Globus pallidus (tissue), 1 donor: ENCODE data around the gene SH3PXD2A.
A peak's percentile ranks its signal among the peaks of the same experiment; 100 is the strongest.
"Not testable (repeated sequence)": the region's sequence is repeated elsewhere in the genome, so short reads cannot be mapped to it uniquely, and the experiment has no call there.

ENCODE experiments used
- DNase-seq: peaks from one replicate; pipeline ENCODE4 v3.0.0-alpha.2; 2015; ENCODE audit warnings: low spot score

SH3PXD2A gene

GRCh38 chr10:103645141-103646054, 210.0 kb downstream of the SH3PXD2A start:
- DNase-seq = no peak

- no peak for DNase-seq
These were observed 212.0 kb downstream of the SH3PXD2A start for GRCh38 chr10:103643381-103643780.

- DNase-seq = no peak
These were observed 214.1 kb downstream of the SH3PXD2A start for GRCh38 chr10:103641326-103641725.

- no peak for DNase-seq
These were observed 214.8 kb downstream of the SH3PXD2A start for GRCh38 chr10:103640436-103641181.

GRCh38 chr10:103638948-103639347, 216.4 kb downstream of the SH3PXD2A start:
- no peak for DNase-seq

GRCh38 chr10:103637927-103638557, 217.3 kb downstream of the SH3PXD2A start:
- peak; percentile 55 for DNase-seq

GRCh38 chr10:103637011-103637410, 218.4 kb downstream of the SH3PXD2A start:
- DNase-seq = no peak

GRCh38 chr10:103636492-103636891, 218.9 kb downstream of the SH3PXD2A start:
- no peak for DNase-seq

- no peak for DNase-seq
These were observed 219.8 kb downstream of the SH3PXD2A start for GRCh38 chr10:103635580-103635979.

- DNase-seq = no peak
These were observed 221.5 kb downstream of the SH3PXD2A start for GRCh38 chr10:103633846-103634245.

- DNase-seq = not testable (repeated sequence)
These were observed 222.5 kb downstream of the SH3PXD2A start for GRCh38 chr10:103632871-103633270.

GRCh38 chr10:103632247-103632642, 223.1 kb downstream of the SH3PXD2A start:
- DNase-seq = no peak

- DNase-seq = no peak
These were observed 225.2 kb downstream of the SH3PXD2A start for GRCh38 chr10:103630156-103630555.

GRCh38 chr10:103629581-103629980, 225.8 kb downstream of the SH3PXD2A start:
- no peak for DNase-seq

- DNase-seq = no peak
These were observed 227.5 kb downstream of the SH3PXD2A start for GRCh38 chr10:103627893-103628292.

- no peak for DNase-seq
These were observed 228.1 kb downstream of the SH3PXD2A start for GRCh38 chr10:103627111-103627892.

- peak; percentile 65 for DNase-seq
These were observed 229.2 kb downstream of the SH3PXD2A start for GRCh38 chr10:103626178-103626577.

- DNase-seq = no peak
These were observed 232.3 kb downstream of the SH3PXD2A start for GRCh38 chr10:103622935-103623574.

- DNase-seq = no peak
These were observed 233.1 kb downstream of the SH3PXD2A start for GRCh38 chr10:103622286-103622685.

- DNase-seq = no peak
These were observed 233.6 kb downstream of the SH3PXD2A start for GRCh38 chr10:103621783-103622125.
